ENCODE data around the gene ARMC12. TPM values are rescaled to one million over a fixed set of nuclear protein-coding genes. Genes with fewer than 3 reads are reported as not detected.
A peak's percentile ranks its signal among the peaks of the same experiment; 100 is the strongest.

The ARMC12 gene
- total RNA-seq, 1 experiment from 2014 or later = 1.0 TPM

- DNase-seq (ENCODE audit: low spot score) (peak; percentile 95), ATAC-seq (peak; percentile 95)
- POLR2A ChIA-PET = no interaction called here
- Mint-ChIP-seq H3K27ac (peak within 1 kb of the TSS; percentile 69), H3K4me1 (peaks cover 20% of the 10 kb centered on the region), H3K27me3 (ENCODE audit: low read depth) (peaks cover 14% of the 10 kb centered on the region), H3K9me3 (no peaks in the 10 kb centered on the region), H3K4me3 (peak within 1 kb of the TSS; percentile 87), H3K36me3 (no peaks in the 10 kb centered on the region)
- CTCF ChIA-PET = interaction anchor here (0.6 to 3.0 kb wide), 4 partner anchors 38 to 166 kb away, joined by 3 to 10 read pairs (median 4); partner anchors contain the start of gene ARMC12
- TF ChIP-seq FOXJ3 (CRISPR knock-in tag; IDR thresholded peaks at IDR 0.05; ENCODE audit: borderline replicate concordance) = no peak
- TF ChIP-seq, protein P1, sequence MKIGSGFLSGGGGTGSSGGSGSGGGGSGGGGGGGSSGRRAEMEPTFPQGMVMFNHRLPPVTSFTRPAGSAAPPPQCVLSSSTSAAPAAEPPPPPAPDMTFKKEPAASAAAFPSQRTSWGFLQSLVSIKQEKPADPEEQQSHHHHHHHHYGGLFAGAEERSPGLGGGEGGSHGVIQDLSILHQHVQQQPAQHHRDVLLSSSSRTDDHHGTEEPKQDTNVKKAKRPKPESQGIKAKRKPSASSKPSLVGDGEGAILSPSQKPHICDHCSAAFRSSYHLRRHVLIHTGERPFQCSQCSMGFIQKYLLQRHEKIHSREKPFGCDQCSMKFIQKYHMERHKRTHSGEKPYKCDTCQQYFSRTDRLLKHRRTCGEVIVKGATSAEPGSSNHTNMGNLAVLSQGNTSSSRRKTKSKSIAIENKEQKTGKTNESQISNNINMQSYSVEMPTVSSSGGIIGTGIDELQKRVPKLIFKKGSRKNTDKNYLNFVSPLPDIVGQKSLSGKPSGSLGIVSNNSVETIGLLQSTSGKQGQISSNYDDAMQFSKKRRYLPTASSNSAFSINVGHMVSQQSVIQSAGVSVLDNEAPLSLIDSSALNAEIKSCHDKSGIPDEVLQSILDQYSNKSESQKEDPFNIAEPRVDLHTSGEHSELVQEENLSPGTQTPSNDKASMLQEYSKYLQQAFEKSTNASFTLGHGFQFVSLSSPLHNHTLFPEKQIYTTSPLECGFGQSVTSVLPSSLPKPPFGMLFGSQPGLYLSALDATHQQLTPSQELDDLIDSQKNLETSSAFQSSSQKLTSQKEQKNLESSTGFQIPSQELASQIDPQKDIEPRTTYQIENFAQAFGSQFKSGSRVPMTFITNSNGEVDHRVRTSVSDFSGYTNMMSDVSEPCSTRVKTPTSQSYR (CRISPR knock-in tag; IDR thresholded peaks at IDR 0.05) = no peak
- no peak for TF ChIP-seq HMGA2 (CRISPR knock-in tag; IDR thresholded peaks at IDR 0.05)
- TF ChIP-seq FOXP1 (CRISPR knock-in tag; IDR thresholded peaks at IDR 0.05; ENCODE audit: borderline replicate concordance) = peak; percentile 27; the same call in 1 of the 2 replicates
- TF ChIP-seq, protein P2, sequence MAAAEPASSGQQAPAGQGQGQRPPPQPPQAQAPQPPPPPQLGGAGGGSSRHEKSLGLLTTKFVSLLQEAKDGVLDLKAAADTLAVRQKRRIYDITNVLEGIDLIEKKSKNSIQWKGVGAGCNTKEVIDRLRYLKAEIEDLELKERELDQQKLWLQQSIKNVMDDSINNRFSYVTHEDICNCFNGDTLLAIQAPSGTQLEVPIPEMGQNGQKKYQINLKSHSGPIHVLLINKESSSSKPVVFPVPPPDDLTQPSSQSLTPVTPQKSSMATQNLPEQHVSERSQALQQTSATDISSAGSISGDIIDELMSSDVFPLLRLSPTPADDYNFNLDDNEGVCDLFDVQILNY (CRISPR knock-in tag; IDR thresholded peaks at IDR 0.05) = 0 out of 2 replicates have a peak, but pooled peaks have one; percentile 4
- TF ChIP-seq NFYB (CRISPR knock-in tag; conservative IDR thresholded peaks at IDR 0.05; ENCODE audit: low read depth) = peak; percentile 84
- 0 out of 2 replicates have a peak, but pooled peaks have one; percentile 34 for TF ChIP-seq ZNF232 (CRISPR knock-in tag; IDR thresholded peaks at IDR 0.05)
- TF ChIP-seq SP1 (CRISPR knock-in tag; conservative IDR thresholded peaks at IDR 0.05) = peak; percentile 83
- TF ChIP-seq, protein P3, sequence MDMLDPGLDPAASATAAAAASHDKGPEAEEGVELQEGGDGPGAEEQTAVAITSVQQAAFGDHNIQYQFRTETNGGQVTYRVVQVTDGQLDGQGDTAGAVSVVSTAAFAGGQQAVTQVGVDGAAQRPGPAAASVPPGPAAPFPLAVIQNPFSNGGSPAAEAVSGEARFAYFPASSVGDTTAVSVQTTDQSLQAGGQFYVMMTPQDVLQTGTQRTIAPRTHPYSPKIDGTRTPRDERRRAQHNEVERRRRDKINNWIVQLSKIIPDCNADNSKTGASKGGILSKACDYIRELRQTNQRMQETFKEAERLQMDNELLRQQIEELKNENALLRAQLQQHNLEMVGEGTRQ (CRISPR knock-in tag; IDR thresholded peaks at IDR 0.05) = peak; percentile 67
- peak; percentile 68 for TF ChIP-seq ZNF423 (CRISPR knock-in tag; IDR thresholded peaks at IDR 0.05)
- no peak for TF ChIP-seq ERG (CRISPR knock-in tag; IDR thresholded peaks at IDR 0.05)
- TF ChIP-seq GRHL2 (CRISPR knock-in tag; IDR thresholded peaks at IDR 0.05; ENCODE audit: insufficient replicate concordance, severe bottlenecking) = no peak
- TF ChIP-seq, protein P4, sequence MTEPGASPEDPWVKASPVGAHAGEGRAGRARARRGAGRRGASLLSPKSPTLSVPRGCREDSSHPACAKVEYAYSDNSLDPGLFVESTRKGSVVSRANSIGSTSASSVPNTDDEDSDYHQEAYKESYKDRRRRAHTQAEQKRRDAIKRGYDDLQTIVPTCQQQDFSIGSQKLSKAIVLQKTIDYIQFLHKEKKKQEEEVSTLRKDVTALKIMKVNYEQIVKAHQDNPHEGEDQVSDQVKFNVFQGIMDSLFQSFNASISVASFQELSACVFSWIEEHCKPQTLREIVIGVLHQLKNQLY (CRISPR knock-in tag; IDR thresholded peaks at IDR 0.05) = no peak
- no peak for TF ChIP-seq TEAD4 (CRISPR knock-in tag; IDR thresholded peaks at IDR 0.05)
- no peak for TF ChIP-seq EMX1 (CRISPR knock-in tag; IDR thresholded peaks at IDR 0.05)
- 0 out of 2 replicates have a peak, but pooled peaks have one; percentile 24 for TF ChIP-seq FOXP4 (CRISPR knock-in tag; IDR thresholded peaks at IDR 0.05)
- TF ChIP-seq, protein P5, sequence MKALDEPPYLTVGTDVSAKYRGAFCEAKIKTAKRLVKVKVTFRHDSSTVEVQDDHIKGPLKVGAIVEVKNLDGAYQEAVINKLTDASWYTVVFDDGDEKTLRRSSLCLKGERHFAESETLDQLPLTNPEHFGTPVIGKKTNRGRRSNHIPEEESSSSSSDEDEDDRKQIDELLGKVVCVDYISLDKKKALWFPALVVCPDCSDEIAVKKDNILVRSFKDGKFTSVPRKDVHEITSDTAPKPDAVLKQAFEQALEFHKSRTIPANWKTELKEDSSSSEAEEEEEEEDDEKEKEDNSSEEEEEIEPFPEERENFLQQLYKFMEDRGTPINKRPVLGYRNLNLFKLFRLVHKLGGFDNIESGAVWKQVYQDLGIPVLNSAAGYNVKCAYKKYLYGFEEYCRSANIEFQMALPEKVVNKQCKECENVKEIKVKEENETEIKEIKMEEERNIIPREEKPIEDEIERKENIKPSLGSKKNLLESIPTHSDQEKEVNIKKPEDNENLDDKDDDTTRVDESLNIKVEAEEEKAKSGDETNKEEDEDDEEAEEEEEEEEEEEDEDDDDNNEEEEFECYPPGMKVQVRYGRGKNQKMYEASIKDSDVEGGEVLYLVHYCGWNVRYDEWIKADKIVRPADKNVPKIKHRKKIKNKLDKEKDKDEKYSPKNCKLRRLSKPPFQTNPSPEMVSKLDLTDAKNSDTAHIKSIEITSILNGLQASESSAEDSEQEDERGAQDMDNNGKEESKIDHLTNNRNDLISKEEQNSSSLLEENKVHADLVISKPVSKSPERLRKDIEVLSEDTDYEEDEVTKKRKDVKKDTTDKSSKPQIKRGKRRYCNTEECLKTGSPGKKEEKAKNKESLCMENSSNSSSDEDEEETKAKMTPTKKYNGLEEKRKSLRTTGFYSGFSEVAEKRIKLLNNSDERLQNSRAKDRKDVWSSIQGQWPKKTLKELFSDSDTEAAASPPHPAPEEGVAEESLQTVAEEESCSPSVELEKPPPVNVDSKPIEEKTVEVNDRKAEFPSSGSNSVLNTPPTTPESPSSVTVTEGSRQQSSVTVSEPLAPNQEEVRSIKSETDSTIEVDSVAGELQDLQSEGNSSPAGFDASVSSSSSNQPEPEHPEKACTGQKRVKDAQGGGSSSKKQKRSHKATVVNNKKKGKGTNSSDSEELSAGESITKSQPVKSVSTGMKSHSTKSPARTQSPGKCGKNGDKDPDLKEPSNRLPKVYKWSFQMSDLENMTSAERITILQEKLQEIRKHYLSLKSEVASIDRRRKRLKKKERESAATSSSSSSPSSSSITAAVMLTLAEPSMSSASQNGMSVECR (CRISPR knock-in tag; IDR thresholded peaks at IDR 0.05; ENCODE audit: borderline replicate concordance) = 0 out of 2 replicates have a peak, but pooled peaks have one; percentile 13
- TF ChIP-seq, protein P6, sequence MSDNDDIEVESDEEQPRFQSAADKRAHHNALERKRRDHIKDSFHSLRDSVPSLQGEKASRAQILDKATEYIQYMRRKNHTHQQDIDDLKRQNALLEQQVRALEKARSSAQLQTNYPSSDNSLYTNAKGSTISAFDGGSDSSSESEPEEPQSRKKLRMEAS (CRISPR knock-in tag; IDR thresholded peaks at IDR 0.05) = peak; percentile 70; the same call in 1 of the 2 replicates
- TF ChIP-seq E2F4 (CRISPR knock-in tag; IDR thresholded peaks at IDR 0.05; ENCODE audit: borderline replicate concordance, low read depth) = no peak
- TF ChIP-seq USF1 (CRISPR knock-in tag; IDR thresholded peaks at IDR 0.05) = peak; percentile 67; the same call in 1 of the 2 replicates
Observed at GRCh38 chr6:35688605-35689322, 48.1 kb upstream of the ARMC12 start, which contains the start of gene FKBP5. TSS of gene FKBP5 (minus strand) at chr6:35688915. CDS start at chr6:35642824, 46,091 bp downstream.
